Peyer's patch (tissue), 4 donors: ENCODE data around the gene DOCK4. TPM values are rescaled to one million over a fixed set of nuclear protein-coding genes. Genes with fewer than 3 reads are reported as not detected.

Experiments
- DNase-seq, 3 donors: peaks; one replicate each; pipeline ENCODE4 v3.0.0-alpha.2; 2017 to 2019
- H3K27ac ChIP-seq, 4 donors: fragments of 200-600 bp; sonication (generic); one replicate each; pipeline ENCODE4 v1.5.1; 2016 to 2019
- H3K27me3 ChIP-seq, 2 donors: fragments of 200-600 bp; sonication (generic); one replicate each; pipeline ENCODE4 v1.5.1; 2019
- H3K36me3 ChIP-seq, 3 donors: fragments of 200-600 bp; sonication (generic); one replicate each; pipeline ENCODE4 v1.5.1; 2016 to 2019
- H3K4me1 ChIP-seq, 4 donors: fragments of 200-600 bp; sonication (generic); one replicate each; pipeline ENCODE4 v1.5.1; 2016 to 2019
- H3K4me3 ChIP-seq, 4 donors: fragments of 200-600 bp; sonication (generic); 1 replicate in 3 of 4; 2 replicates in 1 of 4; pipeline ENCODE4 v1.5.1; 2016 to 2019; ENCODE audit warnings: mild to moderate bottlenecking in 1 of 4
- H3K9me3 ChIP-seq, 4 donors: fragments of 200-600 bp; sonication (generic); one replicate each; pipeline ENCODE4 v1.5.1; 2016 to 2019; ENCODE audit warnings: mild to moderate bottlenecking in 1 of 4
- CTCF ChIP-seq, 6 experiments: fragments of 450-650 bp in 4 of 6; fragments of 200-600 bp in 2 of 6; sonication (generic) in 1 of 6; IDR thresholded peaks; one replicate each; pipeline ENCODE4 v1.5.1; 2017 to 2019; ENCODE audit warnings: antibody characterized with exemption in 6 of 6, mild to moderate bottlenecking in 3 of 6, moderate library complexity in 1 of 6
- POLR2A ChIP-seq, 2 donors: fragments of 450-650 bp; IDR thresholded peaks; one replicate each; pipeline ENCODE4 v1.5.1; 2017; ENCODE audit warnings: antibody characterized with exemption in 2 of 2, mild to moderate bottlenecking in 2 of 2, moderate library complexity in 2 of 2
- total RNA-seq, 4 donors: library from RNA; depleted of rRNA; stranded (reverse); fragments of >200 nt; gene quantifications; one replicate each; pipeline ENCODE4 v1.1.0, GENCODE V29; 2016

DOCK4 gene
- total RNA-seq, 4 donors from 2014 or later, result 5.1 to 52.8 (median 15.5) TPM

GRCh38 chr7:111844904-111845671, 361.1 kb downstream of the DOCK4 start:
- H3K36me3 ChIP-seq, result no peaks in the 10 kb centered on the region
- H3K9me3 ChIP-seq, result no peaks in the 10 kb centered on the region
- DNase-seq, result no peak
- no peak overlapping the region for H3K4me3 ChIP-seq
- H3K4me1 ChIP-seq, result no peaks in the 10 kb centered on the region
- H3K27ac ChIP-seq, result no peak overlapping the region
- no peak for TF ChIP-seq CTCF (IDR thresholded peaks at IDR 0.05)
- no peak for TF ChIP-seq POLR2A (IDR thresholded peaks at IDR 0.05)
- H3K27me3 ChIP-seq, result no peaks in the 10 kb centered on the region

DNA sequence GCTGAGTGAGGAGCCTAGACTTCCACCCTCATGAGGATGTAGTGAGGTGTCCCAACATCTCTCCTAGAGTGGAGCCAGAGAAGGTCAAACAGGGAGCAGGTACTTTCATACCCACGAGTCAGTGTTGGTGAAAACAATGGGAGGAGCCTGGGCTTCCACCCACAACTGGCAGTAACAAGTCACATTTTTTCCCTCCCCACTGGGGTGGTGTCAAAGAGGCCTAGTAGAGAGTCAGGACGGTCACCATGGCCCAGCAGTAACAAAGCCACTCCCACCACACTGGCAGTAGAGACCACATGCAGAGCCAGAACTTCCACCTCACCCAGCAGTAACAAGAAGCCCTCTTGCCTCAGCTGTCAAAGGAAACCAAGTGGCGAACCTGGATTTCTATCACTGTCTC, 363.7 kb downstream of the DOCK4 start:
- Histone ChIP-seq H3K36me3 (no peaks in the 10 kb centered on the region), H3K4me3 (no peak overlapping the region), H3K9me3 (no peaks in the 10 kb centered on the region), H3K27me3 (no peaks in the 10 kb centered on the region), H3K27ac (no peak overlapping the region), H3K4me1 (no peaks in the 10 kb centered on the region)
- no peak for DNase-seq
- TF ChIP-seq POLR2A (IDR thresholded peaks at IDR 0.05) (no peak), CTCF (IDR thresholded peaks at IDR 0.05) (no peak)

DNA sequence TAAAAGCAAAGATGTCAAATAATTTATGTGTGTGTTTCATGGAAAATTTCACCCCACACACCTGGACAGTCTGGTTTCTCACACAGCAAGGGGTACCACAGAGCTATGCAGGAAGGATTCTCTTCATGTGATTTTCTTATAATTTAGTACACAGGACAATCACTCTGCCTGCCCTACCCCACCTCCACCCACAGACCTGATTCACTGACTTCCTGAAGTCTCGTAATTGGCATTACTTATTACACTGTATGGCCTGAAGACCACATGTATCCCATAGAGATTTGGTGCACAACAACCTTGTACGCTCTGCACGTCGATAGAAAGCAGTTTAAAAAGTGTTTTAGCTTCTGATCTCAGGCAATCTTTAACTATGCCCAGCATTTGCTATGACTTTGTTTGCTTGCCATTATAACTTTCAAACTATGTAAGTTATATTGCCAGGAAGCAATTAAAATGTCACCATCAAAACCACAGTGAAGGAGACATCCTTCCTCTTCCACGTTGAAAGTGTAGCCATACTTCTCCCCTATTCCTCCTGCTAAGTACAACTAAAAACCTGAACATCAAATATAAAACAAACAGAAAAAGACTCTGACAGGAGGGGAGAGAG, 364.5 kb downstream of the DOCK4 start:
- Histone ChIP-seq H3K27me3 (no peaks in the 10 kb centered on the region), H3K36me3 (no peaks in the 10 kb centered on the region), H3K27ac (no peak overlapping the region), H3K4me3 (no peak overlapping the region), H3K9me3 (no peaks in the 10 kb centered on the region), H3K4me1 (no peaks in the 10 kb centered on the region)
- TF ChIP-seq POLR2A (IDR thresholded peaks at IDR 0.05), result no peak
- TF ChIP-seq CTCF (IDR thresholded peaks at IDR 0.05), result no peak
- no peak for DNase-seq

DNA sequence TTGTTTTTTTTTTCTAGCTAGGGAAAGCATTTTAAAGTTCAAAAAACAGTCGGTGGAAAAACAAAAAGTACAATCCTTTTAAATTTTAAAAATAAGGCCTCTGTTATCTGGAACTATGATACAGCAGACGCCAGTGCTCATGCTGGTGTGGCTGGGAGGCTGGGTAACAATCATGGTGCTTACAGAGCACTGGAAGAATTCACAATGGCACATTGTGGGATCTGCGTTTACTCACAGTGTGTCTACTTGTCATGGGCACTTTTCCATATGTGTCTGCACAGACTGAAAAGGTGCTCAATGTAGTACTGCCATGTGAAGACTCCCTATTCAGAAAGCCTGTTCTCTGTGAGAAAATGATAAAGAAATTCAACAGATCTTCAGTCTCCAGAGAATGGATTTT, 365.7 kb downstream of the DOCK4 start:
- no peak for DNase-seq
- Histone ChIP-seq H3K9me3 (no peaks in the 10 kb centered on the region), H3K27ac (no peak overlapping the region), H3K36me3 (no peaks in the 10 kb centered on the region), H3K27me3 (no peaks in the 10 kb centered on the region), H3K4me1 (no peaks in the 10 kb centered on the region), H3K4me3 (no peak overlapping the region)
- TF ChIP-seq CTCF (IDR thresholded peaks at IDR 0.05) (no peak), POLR2A (IDR thresholded peaks at IDR 0.05) (no peak)

DNA sequence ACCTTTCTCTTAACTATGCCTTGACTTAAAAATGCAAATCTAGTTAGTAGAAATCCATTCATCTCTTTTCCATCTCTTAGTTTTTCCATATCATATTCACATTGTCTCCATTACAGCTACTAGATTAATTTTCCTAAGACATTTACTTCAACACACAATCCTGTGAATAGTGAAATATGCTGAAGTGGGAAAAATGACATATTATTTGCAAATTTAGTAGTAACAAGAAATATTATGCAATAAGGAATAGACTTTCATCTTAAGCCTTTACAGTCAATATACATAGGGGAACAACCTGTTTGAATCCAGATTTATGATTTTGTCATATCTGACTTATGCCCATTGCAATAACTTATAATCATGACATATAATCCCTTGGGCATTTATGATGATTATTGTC, 366.9 kb downstream of the DOCK4 start:
- H3K4me3 ChIP-seq, result no peak overlapping the region
- DNase-seq, result no peak
- H3K9me3 ChIP-seq, result no peaks in the 10 kb centered on the region
- H3K27ac ChIP-seq, result no peak overlapping the region
- H3K36me3 ChIP-seq, result no peaks in the 10 kb centered on the region
- no peaks in the 10 kb centered on the region for H3K4me1 ChIP-seq
- H3K27me3 ChIP-seq, result no peaks in the 10 kb centered on the region
- TF ChIP-seq POLR2A (IDR thresholded peaks at IDR 0.05) (no peak), CTCF (IDR thresholded peaks at IDR 0.05) (no peak)
